Measurements from ENCODE around the gene NEK4. TPM values are rescaled to one million over a fixed set of nuclear protein-coding genes. Genes with fewer than 3 reads are reported as not detected.
"Not testable (repeated sequence)": the region's sequence is repeated elsewhere in the genome, so short reads cannot be mapped to it uniquely, and the experiment has no call there.

Gene NEK4
- total RNA-seq, 1 donor from 2014 or later: 21.1 TPM

- DNase-seq: no peak
Measured at GRCh38 chr3:52777959-52778805, 7.4 kb upstream of the NEK4 start.

GRCh38 chr3:52777127-52777958, 6.6 kb upstream of the NEK4 start, which contains the start of gene ITIH1:
Gene ITIH1 (plus strand): TSS chr3:52777599. CDS start chr3:52777616, 17 bp downstream.
- DNase-seq: no peak

- not testable (repeated sequence) for DNase-seq
Measured at GRCh38 chr3:52776486-52776885, 5.7 kb upstream of the NEK4 start.

- no peak for DNase-seq
Measured at GRCh38 chr3:52775877-52776276, 5.1 kb upstream of the NEK4 start.

GRCh38 chr3:52774901-52775864, 4.4 kb upstream of the NEK4 start:
- DNase-seq: no peak

GRCh38 chr3:52774066-52774713, 3.5 kb upstream of the NEK4 start:
- DNase-seq: no peak

GRCh38 chr3:52773361-52774065, 2.8 kb upstream of the NEK4 start:
- no peak for DNase-seq

GRCh38 chr3:52771702-52772101, 962 bp upstream of the NEK4 start:
- DNase-seq: no peak

- DNase-seq: no peak
Measured at GRCh38 chr3:52771334-52771681, 568 bp upstream of the NEK4 start.

GRCh38 chr3:52769786-52770455, 819 bp downstream of the NEK4 start:
- DNase-seq: no peak

GRCh38 chr3:52763466-52763865, 7.3 kb downstream of the NEK4 start:
- DNase-seq: no peak

GRCh38 chr3:52756141-52756540, 14.6 kb downstream of the NEK4 start:
- DNase-seq: no peak

GRCh38 chr3:52754373-52754772, 16.4 kb downstream of the NEK4 start:
- no peak for DNase-seq

- DNase-seq: no peak
Measured at GRCh38 chr3:52752045-52752660, 18.6 kb downstream of the NEK4 start.

- DNase-seq: no peak
Measured at GRCh38 chr3:52743721-52744120, 27.0 kb downstream of the NEK4 start.

GRCh38 chr3:52743152-52743551, 27.6 kb downstream of the NEK4 start:
- DNase-seq: no peak

GRCh38 chr3:52742418-52743041, 28.2 kb downstream of the NEK4 start:
- DNase-seq: peak; percentile 49

- no peak for DNase-seq
Measured at GRCh38 chr3:52739730-52740129, 31.0 kb downstream of the NEK4 start.

- DNase-seq: no peak
Measured at GRCh38 chr3:52733256-52733891, 37.4 kb downstream of the NEK4 start.

Data from tongue (tissue), 2 donors.